ENCODE results near the gene WNT7B.

Gene WNT7B

DNA sequence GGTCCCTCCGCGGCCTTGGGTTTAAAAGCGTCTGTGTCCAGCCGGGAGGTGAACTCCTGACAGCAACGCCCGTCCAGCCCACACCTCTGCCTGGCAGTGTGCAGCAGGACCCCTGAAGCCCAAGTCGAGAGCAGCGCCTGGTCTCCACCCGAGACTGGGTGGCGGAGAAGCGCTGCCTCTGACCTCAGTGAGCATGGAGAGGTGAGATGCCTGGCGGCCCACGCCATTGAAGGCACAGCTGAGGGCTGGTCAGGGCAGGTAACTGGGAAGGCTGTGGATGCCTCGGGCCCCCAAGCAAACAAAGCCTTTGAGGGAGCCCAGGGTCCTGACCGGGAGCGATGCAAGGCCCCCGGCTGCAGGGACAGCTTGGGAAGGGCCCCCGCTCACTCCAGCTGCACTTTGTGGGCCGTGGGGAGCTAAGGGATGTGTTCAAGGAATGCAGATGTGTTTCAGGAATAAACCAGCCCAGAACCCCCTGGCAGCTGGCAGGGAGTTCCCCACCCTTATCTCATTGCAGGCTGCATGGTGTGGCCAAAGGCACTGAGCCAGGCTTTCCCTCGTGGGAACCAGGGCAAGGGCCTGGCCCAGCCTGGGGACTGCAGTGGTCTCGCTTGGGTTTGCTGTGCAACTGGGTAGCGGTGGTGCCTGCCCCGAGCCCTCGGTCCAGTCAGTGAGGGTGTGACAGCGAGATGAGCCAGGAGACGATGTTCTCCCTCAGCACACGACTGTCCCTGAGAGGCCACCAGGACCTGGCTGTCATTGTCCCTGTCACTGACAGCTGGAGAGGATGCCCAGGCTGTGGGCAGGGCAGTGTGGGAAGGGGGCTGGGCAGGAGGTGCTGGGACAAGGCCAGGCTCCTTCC is 92.5 kb downstream of the WNT7B start:
- DNase-seq = no peak

DNA sequence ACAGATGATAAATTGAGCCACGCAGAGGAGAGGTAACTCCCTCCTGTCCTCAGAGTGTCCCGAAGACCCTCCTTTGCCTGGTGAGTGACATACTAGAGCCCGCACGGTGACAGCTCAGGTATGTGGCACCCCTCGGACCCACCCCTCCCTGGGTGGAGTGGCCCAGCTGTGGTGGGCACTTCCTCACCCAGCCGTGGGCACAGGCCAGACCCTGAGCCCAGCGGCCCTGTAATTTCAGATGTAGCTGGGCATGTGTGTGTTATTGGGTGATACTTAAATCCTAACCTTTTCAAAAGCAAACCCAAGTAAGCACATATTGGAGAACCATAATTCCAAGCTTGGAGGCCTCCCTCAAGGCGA is 93.2 kb downstream of the WNT7B start:
- no peak for DNase-seq

DNA sequence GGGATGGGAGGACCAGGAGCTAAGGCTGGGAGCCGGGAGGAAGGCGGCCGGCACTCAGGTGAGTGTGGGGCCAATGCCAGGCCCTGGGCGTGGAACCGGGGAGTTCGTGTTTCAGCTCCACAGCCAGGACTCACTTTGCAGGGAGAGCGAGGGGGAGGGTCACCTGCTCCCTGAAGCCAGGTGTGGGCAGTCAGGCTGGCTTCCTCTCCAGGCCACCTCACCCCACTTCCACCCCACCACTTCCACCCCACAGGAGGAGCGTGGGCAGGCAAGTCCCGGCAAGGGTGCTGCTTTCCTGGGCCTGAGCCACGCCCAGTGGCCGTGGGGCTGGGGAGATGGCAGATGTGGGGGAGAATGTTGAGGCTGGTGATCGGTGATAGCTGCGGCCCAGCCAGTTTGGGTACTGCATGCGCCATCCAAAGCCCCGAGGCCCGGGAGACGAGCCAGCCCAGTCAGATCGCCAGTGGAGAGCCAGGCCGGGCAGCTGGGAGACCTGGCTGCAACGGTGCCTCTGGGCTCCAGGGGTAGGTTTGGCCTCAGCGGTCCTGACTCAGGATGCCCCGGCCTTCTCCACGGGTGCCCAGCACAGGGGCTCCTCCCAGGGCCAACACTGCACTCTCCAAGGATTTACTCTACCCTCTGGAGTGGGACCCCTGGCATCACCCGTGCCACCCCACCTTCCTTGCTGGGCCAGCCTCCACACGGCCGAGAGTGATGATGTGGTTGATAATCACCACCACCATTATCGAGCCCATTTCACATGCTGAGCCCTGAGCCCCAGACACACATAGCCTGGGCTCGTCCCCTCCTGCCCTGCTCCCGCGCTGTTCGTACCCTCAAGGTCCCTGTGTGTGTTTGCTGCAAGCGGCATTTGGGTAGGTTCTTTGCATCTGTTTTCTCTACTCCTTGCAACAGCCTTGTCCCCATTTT is 93.8 kb downstream of the WNT7B start:
- DNase-seq = no peak

DNA sequence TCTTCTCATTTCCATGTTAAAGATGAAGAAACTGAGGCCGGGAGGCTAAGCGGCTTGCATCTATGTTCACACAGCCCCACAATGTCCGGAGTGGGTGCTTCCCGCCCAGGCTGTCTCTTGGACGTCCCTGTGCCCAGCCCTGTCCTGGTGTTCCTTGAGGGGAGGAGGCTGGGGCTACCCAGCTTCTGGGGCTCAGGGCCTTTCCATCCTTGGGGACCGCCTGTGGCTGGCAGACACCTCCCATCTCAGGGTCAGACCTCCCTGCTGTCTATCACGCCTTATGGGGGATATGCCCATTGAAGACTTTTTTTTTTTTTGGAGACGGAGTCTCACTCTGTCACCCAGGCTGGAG is 95.5 kb downstream of the WNT7B start:
- no peak for DNase-seq

DNA sequence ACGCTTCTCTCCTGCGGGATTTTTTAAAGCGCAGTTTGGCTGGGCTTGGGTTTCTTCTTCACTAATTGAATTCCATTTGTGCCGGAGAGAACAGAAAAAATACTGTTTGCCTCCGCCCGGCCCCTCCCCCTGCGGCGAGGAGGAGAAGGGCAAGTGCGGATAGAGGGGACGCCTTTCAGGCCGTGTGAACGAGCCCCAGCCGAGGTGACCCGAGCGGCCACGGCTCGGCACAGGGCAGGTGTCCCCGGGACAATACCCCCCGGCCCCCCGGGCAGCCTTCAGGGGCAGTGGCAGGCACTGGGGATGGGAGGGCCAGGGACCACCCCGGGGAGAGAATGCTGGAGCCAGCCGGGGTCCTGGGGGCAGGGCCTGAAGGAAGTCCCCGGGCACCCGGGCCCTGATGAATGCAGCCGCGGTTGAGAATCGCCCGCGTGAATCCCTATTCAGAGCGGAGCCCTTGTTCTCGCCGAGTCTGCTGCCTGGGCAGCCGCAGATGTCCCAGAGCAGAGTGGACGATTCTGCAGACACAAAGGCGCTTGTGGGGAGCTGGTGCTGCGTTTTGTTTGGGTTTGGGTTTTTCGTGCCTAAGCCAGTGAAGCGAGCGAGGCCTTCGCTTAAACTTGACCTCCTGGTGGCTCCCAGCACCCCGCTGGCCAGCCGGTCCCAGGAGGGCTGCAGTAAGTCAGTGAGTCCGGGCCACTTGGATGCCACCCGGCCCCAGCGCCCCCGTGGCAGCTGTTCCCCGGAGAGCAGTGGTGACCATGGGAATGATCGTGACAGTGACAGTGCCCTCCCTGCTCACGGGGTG is 96.0 kb downstream of the WNT7B start:
- no peak for DNase-seq

DNA sequence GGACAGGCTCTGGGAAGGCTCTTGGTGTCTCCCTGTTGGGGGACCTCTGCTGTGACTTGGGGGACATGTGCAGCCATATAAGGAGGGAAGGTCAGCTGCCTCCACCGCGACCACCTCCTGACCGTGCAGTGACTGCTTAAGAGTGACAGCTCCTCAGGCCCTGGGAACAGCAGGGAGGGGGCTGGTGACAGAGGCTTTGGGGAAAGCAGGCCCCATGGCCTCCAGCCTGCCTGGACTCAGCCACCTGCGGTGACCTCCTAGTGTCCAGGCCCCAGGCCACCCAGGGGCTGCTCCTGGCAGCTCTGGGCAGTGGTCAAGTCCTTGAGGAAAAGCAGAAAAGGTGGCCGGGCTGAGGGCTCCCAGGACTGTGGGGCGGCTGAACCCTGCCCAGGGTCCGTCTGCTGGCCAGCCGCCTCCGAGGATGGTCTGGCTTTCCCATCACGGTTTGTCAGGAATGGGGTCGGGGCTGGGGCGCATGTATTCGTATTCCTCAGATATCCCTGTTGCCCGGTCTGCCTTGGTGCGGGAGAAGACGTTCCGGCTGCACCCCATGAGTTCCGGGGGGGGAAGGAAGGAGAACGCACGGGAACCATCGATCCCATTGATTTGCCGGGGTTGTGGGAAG is 96.8 kb downstream of the WNT7B start:
- no peak for DNase-seq

DNA sequence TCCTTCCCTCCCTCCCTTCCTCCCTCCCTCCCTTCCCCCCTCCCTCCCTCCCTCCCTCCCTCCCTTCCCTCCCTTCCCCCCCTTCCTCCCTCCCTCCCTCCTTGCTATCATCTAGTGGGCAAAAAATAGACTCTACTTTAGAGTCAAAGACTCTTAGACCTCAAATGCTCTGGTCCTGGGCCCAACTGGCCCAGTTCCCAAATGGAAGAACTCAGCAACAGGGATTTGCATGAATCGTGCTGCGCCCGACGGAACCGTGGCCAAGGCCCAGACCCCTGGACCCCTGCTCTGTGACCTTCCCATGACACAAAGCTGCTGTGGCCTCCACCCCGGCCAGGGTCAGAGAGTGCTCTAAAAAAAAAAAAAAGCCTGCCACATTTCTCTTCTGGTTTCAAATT is 97.4 kb downstream of the WNT7B start:
- no peak for DNase-seq

DNA sequence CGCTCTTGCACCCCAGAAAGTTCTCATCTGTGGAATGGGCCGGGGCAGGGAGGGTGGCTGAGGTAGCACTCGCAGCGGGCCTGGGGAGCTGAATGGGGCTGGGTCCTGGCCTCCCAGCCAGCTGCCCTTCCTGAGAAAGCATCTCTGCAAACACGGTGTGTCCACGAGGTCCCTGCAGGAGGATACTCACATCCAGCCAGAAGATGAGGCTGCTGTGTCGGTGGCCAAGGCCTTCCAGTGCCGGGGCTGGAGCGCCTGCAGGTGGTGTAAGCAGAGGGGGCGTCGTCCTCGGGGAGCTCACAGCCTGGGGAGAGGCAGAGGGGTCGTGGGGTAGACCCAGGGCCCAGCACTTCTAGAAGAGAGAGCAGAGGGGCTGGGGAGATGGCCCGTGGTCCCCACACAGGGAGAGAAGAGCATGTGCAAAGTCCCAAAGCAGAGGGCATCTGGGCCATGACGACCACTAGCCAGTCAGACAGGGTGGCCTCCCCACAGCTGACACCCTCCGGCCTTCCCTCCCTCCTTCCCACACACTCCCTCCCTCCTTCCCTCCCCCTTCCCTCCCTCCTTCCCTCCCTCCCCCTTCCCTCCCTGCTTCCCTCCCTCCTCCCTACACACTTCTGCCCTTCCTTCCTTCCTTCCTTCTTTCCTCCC is 97.9 kb downstream of the WNT7B start:
- DNase-seq = no peak

DNA sequence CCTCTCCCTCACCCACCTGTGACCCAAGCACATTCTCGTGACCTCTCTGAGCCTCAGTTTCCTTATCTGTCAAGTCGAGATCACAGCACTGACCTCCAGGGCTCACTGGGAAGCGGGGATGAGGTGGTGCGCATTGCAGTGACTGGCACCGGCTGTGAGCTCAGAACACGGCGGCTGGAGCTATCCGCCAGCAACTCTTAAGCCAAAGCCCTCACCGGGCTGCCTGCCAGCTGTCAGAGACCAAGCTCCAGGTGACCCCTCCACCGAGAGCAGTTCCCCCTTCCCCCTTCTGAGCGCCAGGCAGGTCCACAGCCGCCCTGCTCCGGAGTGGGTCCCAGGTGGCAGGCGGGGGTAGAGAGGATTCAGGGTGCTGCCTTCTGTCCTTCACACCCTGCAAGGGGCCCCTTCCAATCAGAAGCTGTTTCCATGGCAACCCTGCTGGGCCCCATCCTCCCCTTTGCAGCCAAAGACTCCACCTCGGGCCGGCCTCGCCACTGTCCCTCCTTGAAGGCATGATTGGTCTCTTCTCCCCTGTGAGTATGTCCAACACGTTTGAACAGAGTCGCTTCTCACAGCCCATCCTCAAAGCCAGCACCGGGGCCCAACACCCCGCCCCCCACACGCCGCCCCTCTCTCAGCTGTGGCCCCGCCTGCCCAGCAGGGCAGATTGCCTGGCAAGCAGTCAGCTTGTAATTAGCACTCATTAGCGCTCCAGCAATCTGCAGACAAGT is 98.7 kb downstream of the WNT7B start:
- DNase-seq = no peak

DNA sequence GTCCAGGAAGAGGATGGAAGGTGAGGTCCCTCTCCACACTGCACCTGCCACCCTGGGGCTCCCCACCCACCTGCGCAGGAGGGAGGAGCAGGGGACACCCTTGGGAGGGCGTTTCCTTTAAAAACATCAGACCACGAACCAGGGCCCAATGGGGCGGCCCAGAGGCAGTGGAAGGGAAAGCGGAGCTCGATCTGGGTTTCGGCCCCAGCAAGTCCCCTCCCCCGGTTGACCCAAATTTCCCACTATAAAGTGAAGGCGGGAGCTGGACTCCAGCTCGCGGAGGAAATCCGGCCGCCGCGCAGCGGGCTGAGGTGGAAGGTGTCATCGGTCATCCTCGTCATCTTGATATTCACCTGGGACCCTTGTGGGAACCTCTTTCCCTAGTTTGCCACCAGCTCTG is 99.3 kb downstream of the WNT7B start:
- DNase-seq = no peak

DNA sequence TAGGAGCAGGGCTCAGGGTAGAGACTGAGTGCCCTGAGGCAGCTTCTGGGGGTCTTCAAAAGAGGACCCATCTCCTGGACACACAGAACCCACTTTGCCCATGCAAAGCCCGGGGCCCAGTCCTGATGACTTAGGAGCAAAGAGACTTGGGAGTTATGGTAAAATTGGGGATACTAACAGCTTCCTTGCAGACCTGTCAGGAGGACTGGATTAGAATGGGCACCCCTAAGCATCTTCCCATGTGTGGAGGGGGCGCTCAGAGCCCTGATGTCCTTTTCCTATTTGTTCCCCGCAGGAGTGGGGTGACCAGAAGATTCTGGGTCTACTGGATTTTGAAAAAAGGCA is 100.0 kb downstream of the WNT7B start:
- no peak for DNase-seq

DNA sequence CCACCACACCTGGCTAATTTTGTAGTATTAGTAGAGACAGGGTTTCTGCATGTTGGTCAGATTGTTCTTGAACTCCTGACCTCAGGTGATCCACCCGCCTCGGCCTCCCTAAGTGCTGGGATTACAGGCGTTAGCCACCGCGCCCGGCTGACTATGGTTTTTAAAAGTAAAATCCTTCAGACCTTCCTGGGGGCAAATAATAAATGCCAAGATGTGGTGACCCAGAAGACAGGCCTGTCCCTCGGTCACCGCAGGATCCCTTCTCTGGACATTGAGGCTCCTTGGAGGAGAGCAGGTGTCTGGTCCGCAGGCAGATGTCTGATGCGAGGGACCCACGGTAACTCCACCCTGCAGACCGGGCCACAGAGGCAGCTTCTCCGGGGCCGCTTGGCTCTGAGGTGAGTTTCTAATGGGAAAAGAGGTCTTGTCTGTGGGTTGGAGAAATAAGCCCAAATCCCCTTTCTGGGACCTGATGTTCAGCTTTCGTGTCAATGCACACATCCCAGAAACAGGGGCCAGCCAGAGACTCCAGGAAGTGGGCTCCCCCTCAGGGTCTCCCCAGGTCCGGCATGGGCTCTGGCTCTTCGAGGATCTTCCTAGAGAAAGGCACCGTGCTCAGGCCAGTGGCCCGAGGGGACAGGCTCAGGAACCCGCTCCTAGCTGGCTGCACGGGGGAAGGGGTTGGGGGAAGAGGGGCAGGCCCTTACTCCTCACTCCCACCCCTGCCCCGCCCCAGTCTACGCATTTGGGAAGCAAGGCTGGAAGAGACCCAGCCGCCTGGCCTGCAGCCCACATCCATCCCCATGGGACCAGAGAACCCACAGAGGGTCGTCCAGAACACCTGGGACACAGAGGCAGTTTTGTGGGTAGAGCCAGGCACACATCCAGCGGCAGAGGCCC is 100.6 kb downstream of the WNT7B start:
- no peak for DNase-seq

DNA sequence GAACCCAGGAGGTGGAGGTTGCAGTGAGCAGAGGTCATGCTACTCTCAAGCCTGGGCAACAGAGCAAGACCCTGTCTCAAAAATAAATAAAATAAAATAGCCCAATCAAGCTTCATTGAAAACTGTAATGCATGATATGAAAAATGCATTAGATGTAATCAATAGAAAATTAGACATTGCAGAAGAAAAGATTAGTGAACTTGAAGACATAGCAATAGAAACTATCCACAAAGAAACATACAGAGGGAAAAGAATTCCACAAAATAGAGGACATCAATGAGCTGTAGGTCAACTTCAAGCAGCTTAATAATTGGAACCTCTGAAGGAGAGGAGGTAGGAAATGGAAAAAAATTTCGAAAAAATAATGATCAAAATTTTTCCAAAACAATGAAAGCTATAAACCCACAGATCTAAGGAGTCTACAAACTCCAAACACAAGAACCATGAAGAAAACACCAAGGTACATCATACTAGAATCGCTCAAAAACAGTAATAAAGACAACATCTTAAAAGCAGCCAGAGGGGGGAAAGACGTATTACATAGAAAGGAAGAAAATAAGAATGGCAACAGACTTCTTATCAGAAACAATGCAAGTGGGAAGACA is 104.2 kb downstream of the WNT7B start:
- no peak for DNase-seq

DNA sequence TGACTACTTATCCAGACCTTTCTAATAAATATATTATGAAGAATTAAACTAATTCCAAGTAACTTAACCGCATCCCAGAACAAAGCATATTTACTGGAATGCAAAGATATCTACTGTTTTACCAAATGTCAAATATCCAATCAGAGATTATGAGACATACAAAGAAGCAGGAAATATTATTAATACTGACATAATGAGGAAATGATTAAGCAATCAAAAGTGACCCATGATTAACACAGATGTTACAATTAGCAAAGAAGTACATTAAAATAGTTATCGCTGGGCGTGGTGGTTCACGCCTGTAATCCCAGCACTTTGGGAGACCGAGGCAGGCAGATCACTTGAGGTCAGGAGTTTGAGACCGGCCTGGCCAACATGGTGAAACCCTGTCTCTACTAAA is 105.2 kb downstream of the WNT7B start:
- DNase-seq = no peak

Measured in activated CD4-positive, alpha-beta T cell treated with anti-CD3 and anti-CD28 coated beads, Interleukin-2, amount 50 U/mL, for 48 hours (primary cell).